OCI-LY1 (cell line): ENCODE measurements around the gene RFPL1.

Experiments
- H2AFZ ChIP-seq: fragments of 200-600 bp; sonication (generic), shearing (Covaris generic); 2 replicates; pipeline ENCODE4 v1.6.0; 2014; ENCODE audit warnings: antibody characterized with exemption, mild to moderate bottlenecking, low read length
- H3F3A ChIP-seq: fragments of 200-600 bp; sonication (generic), shearing (Covaris generic); 2 replicates; pipeline ENCODE4 v1.6.0; 2014; ENCODE audit warnings: mild to moderate bottlenecking, antibody characterized with exemption, low read length, moderate library complexity; ENCODE audit not compliant: insufficient read depth
- H3K27ac ChIP-seq: fragments of 200-600 bp; sonication (generic); 2 replicates; pipeline ENCODE4 v1.5.1; 2014; ENCODE audit warnings: low read length, mixed run types, mild to moderate bottlenecking, low read depth; ENCODE audit not compliant: poor library complexity, severe bottlenecking
- H3K27me3 ChIP-seq: fragments of 200-600 bp; sonication (generic); 2 replicates; pipeline ENCODE4 v1.6.0; 2014; ENCODE audit warnings: antibody characterized with exemption, mild to moderate bottlenecking, low read length, moderate library complexity; ENCODE audit not compliant: insufficient read depth
- H3K36me3 ChIP-seq: fragments of 200-600 bp; sonication (generic); 2 replicates; pipeline ENCODE4 v1.6.1; 2014; ENCODE audit warnings: mild to moderate bottlenecking, antibody characterized with exemption, low read length, moderate library complexity, mixed read lengths; ENCODE audit not compliant: insufficient read depth
- H3K4me1 ChIP-seq: fragments of 200-600 bp; sonication (generic); 2 replicates; pipeline ENCODE4 v1.5.1; 2014; ENCODE audit warnings: mild to moderate bottlenecking, low read length, moderate library complexity; ENCODE audit not compliant: insufficient read depth, severe bottlenecking
- H3K4me2 ChIP-seq: fragments of 200-600 bp; sonication (generic), shearing (Covaris generic); 2 replicates; pipeline ENCODE4 v1.6.1; 2014; ENCODE audit warnings: low read length
- H3K4me3 ChIP-seq: fragments of 200-600 bp; sonication (generic); 2 replicates; pipeline ENCODE4 v1.5.1; 2014; ENCODE audit warnings: low read length, low read depth, mild to moderate bottlenecking, mixed read lengths; ENCODE audit not compliant: poor library complexity, severe bottlenecking
- H3K79me2 ChIP-seq: fragments of 200-600 bp; shearing (Covaris generic); 2 replicates; pipeline ENCODE4 v1.6.1; 2016; ENCODE audit warnings: mixed run types, low read length, mixed read lengths; ENCODE audit not compliant: insufficient read depth
- H3K9ac ChIP-seq: fragments of 200-600 bp; sonication (generic), shearing (Covaris generic); 2 replicates; pipeline ENCODE4 v1.6.1; 2014; ENCODE audit warnings: mild to moderate bottlenecking, low read length, mixed read lengths
- H3K9me2 ChIP-seq: fragments of 200-600 bp; sonication (generic), shearing (Covaris generic); 2 replicates; pipeline ENCODE4 v1.6.1; 2014; ENCODE audit warnings: low read depth, mild to moderate bottlenecking, low read length, mixed read lengths
- H3K9me3 ChIP-seq: fragments of 200-600 bp; shearing (Covaris generic); 2 replicates; pipeline ENCODE4 v1.6.1; 2014; ENCODE audit warnings: low read length, mixed read lengths
- H4K20me1 ChIP-seq: fragments of 200-600 bp; sonication (generic), shearing (Covaris generic); 2 replicates; pipeline ENCODE4 v1.6.0; 2016; ENCODE audit warnings: mild to moderate bottlenecking, low read length; ENCODE audit not compliant: insufficient read depth
- CTCF ChIP-seq: fragments of 200-600 bp; sonication (generic), shearing (Covaris generic); IDR thresholded peaks from 2 replicates; pipeline ENCODE4 v1.5.1; 2017; ENCODE audit warnings: mild to moderate bottlenecking, antibody characterized with exemption, low read length, moderate library complexity, mixed read lengths
- EZH2 ChIP-seq: fragments of 200-600 bp; sonication (generic), shearing (Covaris generic); IDR thresholded peaks from 2 replicates; pipeline ENCODE4 v1.8.0; 2017; ENCODE audit warnings: borderline replicate concordance, mixed run types, mild to moderate bottlenecking, antibody characterized with exemption, low read length, moderate library complexity, mixed read lengths

RFPL1 gene

GRCh38 chr22:29482726-29483125, 44.3 kb downstream of the RFPL1 start:
- Histone ChIP-seq H3K36me3 (no peaks in the 10 kb centered on the region), H3K9ac (no peak overlapping the region), H3K4me3 (no peak overlapping the region), H2AFZ (no peak overlapping the region), H3K79me2 (no peaks in the 10 kb centered on the region), H3K4me2 (no peak overlapping the region), H3K9me2 (no peaks in the 10 kb centered on the region), H3K4me1 (no peaks in the 10 kb centered on the region), H3K27me3 (no peaks in the 10 kb centered on the region), H3K27ac (no peak overlapping the region), H4K20me1 (no peaks in the 10 kb centered on the region), H3F3A (no peaks in the 10 kb centered on the region), H3K9me3 (no peaks in the 10 kb centered on the region)
- TF ChIP-seq CTCF (no peak), EZH2 (no peak)

GRCh38 chr22:29483254-29483653, 44.9 kb downstream of the RFPL1 start:
- no peak for TF ChIP-seq EZH2
- no peak for TF ChIP-seq CTCF
- H3K4me1 ChIP-seq = no peaks in the 10 kb centered on the region

GRCh38 chr22:29484642-29485041, 46.3 kb downstream of the RFPL1 start:
- TF ChIP-seq EZH2 (no peak), CTCF (no peak)
- Histone ChIP-seq H4K20me1 (no peaks in the 10 kb centered on the region), H3K27ac (no peak overlapping the region), H3K9me2 (no peaks in the 10 kb centered on the region), H3K36me3 (no peaks in the 10 kb centered on the region), H3K4me3 (no peak overlapping the region), H3K9ac (no peak overlapping the region), H3K79me2 (no peaks in the 10 kb centered on the region), H3K9me3 (no peaks in the 10 kb centered on the region), H3K4me2 (no peak overlapping the region), H2AFZ (no peak overlapping the region), H3K4me1 (no peaks in the 10 kb centered on the region), H3F3A (no peaks in the 10 kb centered on the region), H3K27me3 (no peaks in the 10 kb centered on the region)

More at GRCh38 chr22:29483254-29483653, 44.9 kb downstream of the RFPL1 start:
- H3K9ac ChIP-seq = no peak overlapping the region
- no peaks in the 10 kb centered on the region for H3K79me2 ChIP-seq
- no peaks in the 10 kb centered on the region for H3F3A ChIP-seq
- H3K9me2 ChIP-seq = no peaks in the 10 kb centered on the region
- no peak overlapping the region for H3K4me2 ChIP-seq
- H3K36me3 ChIP-seq = no peaks in the 10 kb centered on the region
- H3K27me3 ChIP-seq = no peaks in the 10 kb centered on the region
- H4K20me1 ChIP-seq = no peaks in the 10 kb centered on the region
- no peak overlapping the region for H3K27ac ChIP-seq
- H2AFZ ChIP-seq = no peak overlapping the region
- no peaks in the 10 kb centered on the region for H3K9me3 ChIP-seq
- H3K4me3 ChIP-seq = no peak overlapping the region
